Stimulated activated CD4-positive, alpha-beta T cell treated with anti-CD3 and anti-CD28 coated beads, Interleukin-15, amount 100 ng/mL, for 48 hours (primary cell): ENCODE results near the gene SCUBE1.

Source experiments
- DNase-seq, 2 donors: peaks; one replicate each; pipeline ENCODE4 v3.0.0-alpha.2; 2020; ENCODE audit warnings: low read depth in 2 of 2

SCUBE1 gene

DNA sequence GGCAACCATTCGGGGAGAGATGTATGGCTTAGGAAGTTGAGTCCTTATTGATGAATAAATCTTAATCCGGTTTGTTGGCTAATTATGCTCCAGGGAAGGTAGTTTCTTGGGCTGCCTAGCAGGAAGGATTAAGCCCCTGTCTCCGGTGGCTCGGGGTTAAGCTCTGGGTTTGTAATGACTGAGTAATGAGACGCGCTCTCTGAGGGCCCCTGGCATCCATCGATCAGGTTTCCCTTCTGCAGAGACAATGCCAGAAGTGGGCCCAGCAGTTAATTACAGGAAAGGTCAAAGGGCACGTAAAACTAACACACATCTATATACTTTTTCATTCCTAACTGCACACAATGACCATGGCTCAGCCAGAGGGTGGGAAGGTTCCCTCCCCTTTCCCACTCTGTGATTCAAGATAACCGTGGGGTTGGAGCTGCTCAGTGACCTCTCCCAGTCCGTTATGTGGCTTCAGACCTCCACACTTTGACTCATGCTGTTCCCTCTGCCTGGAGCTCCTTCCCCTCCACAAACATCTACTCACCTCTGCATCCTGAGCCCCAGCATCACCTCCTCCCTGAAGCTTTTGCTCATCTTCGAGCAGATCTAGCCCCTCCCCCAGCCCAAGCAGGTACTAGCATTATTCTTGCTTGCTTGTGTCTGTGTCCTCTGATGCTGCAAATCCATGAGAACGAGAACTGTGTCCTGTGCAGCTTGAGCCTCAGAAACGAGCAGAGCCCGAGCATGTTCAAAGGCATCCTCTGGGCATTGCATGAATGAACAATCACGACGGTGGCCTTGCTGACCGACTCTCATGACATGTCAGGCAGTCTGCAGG, 16.6 kb downstream of the SCUBE1 start:
- DNase-seq = no peak

DNA sequence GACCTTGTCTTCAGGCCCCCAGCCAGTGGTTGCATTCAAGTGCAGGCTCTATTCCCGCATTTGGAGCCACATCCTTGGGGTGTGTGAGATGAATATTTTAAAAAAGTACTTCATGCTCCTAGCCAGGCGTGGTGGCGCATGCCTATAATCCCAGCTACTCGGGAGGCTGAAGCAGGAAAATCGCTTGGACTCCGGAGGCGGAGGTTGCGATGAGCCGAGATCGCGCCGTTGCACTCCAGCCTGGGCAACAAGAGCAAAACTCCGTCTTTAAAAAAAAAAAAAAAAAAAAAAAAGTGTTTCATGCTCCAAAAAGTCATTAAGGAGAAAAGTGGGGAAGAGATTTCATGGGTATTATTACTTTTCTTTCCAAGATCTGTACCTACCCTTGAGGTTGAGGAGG, 18.0 kb downstream of the SCUBE1 start:
- DNase-seq = no peak

DNA sequence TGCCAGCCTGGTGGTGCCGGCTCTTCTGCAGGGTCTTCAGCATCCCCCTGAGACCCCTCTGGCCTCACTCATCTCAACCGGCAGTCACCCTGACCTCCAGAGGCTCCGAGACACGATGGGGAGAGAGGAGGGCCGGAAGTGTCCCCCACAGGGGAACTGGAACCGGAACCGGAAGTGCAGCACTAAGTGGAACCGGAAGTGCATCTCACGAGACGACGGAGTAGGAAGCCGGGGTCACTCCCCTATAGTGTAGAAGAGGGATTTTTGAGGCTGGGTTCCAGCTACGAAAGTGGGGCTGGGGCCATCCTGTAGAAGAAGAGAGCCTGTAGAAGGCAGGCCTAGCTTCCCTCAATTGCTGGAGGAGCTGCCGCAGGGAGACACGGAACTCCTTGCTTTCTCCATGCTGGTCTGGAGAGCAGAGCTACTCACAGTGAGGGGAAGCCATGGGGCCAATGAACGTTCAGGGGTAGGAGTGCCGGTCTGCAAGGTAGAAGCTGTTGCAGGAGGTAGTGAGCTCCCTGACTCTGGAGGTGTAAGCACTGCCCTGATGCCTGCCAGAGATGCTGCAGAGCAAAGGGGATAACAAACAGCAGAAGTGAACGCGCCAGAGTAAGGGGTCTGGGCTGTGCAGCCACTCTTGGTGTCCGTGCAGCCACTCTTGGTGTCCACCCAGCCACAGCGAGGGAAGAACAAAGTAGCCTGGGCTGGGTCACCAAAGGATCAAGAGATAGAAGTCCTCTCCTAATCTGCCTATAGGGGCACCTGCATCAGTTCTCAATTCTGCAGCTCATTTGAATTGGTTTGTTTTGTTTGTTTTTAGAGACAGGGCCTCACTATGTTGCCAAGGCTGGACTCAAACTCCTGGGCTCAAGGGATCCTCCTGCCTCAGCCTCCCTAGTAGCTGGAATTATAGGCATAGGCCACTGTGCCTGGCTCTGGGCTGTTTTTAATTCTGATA, 21.9 kb downstream of the SCUBE1 start:
- DNase-seq = no peak

DNA sequence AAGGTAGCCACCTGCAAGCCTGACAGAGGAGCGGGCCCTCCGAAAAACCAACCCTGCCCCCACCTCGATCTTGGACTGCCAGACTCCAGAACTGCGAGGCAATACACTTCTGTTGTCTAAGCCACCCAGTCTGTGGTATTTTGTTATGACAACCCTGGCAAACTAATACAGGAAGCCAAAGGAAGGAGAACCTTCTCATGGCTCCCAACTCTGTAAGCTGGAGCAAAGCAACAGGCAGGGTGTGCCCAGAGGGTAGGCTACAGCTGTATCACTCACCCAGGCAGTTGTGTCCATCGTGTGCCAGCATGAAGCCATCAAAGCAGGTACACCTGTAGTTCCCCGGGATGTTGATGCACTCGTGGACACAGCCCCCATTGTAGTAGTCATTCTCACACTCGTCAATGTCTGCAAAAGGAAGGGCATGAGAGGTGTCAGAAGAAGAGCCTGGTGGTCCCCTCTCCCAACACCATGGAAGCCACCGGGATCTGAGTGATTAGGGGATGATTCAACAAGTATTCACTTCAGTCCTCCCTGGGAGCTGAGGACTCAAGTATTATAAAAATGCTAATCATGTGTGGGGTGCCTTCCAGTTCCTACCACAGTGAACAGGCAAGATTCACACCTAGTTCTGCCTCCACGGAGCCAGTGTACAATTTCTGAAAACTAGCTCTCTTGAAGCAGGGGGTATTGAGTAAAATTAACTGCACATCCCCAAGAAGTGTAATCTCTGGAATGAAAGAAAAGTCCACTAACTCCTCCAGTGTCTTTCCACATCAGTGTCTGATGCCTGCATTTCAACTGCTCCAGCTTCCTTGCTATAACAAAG, 23.3 kb downstream of the SCUBE1 start:
- DNase-seq = no peak

DNA sequence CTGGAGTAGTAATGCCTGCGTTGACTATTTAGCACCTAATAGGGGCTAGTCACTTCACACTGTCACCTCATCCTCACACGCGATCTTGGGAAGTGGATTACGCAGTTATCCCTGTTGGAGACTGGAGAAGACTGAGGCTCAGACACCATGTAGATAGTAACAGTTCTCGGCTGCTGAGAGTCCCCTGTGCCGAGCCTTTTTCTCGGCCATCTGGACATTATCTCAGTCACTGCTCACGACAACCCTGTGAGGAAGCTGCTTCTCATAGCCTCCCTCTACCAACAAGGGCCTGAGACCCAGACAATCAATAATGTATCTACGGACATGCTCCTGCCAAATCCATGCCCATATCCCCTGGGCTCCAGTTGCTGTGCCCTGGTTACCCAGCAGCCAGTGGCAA, 25.9 kb downstream of the SCUBE1 start:
- no peak for DNase-seq

DNA sequence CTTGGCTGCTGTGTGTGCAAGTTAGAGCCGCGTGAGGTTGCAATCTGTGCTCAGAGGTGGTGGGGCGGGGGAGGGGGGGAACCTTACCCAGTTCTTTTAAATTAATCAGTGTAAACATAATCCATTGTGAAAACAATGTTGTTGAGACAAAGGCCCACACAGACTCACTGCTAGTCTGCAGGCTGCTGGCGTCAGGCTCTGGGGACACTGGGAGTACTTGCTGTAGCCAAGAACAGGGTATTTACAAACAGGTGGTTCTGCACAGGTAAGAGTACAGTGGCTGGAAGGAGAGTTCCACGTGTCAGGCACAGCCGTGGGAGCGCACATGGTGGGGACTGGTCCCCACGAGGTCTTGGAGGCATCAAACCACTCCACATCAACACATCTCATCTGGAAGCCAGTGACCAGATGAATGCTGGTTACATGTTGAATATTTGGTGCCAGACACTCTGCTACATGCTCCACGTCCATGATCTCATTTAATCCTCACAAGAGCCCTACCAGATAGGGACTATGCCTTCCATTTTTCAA, 27.4 kb downstream of the SCUBE1 start:
- DNase-seq = no peak

DNA sequence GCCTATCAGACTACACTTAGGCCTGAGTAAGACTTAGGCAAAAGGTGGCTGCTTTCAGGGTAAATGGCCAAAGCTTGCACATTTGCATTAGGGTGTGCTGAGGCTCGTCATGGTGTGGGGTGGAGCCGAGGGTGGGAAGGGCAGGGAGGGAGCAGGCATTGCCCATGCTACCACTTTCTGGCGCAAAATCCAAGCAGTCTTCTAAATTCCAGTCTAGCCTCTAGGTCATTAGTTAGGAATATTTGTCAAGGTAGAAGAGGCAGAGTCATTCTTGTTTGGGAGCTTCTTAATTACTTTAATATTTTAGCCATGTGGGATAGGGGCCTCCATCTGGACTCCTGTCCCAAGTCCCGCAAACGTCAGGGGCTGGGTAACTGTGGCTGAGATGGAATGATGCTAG, 28.6 kb downstream of the SCUBE1 start:
- DNase-seq = no peak

DNA sequence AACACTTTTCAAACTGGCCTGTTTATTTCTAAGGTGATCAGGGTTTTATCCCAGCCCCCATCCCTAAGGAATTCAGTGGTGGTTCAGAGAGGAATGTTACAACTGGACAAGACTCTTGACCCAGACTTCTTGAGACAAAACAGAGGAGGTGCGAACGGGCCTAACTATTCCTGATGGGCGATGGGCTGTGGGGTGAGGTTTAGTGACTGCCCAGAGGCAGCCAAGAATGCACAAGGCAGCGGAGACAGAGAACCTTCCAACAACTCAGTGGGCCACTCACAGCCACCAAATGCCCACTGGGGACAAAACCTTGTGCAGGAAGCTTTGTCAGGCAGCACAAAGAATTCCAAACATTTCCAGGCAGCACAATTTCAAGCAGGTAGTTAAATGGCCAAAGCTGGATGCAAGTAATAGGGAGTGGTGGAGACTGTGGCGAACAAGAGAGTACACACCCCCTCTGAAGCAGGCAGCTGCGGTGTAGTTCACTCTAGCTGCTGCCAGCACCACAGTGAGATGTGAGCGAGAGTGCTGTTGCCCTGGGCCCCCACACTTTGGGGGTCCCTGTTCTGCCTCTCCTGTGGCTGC, 29.2 kb downstream of the SCUBE1 start:
- no peak for DNase-seq

DNA sequence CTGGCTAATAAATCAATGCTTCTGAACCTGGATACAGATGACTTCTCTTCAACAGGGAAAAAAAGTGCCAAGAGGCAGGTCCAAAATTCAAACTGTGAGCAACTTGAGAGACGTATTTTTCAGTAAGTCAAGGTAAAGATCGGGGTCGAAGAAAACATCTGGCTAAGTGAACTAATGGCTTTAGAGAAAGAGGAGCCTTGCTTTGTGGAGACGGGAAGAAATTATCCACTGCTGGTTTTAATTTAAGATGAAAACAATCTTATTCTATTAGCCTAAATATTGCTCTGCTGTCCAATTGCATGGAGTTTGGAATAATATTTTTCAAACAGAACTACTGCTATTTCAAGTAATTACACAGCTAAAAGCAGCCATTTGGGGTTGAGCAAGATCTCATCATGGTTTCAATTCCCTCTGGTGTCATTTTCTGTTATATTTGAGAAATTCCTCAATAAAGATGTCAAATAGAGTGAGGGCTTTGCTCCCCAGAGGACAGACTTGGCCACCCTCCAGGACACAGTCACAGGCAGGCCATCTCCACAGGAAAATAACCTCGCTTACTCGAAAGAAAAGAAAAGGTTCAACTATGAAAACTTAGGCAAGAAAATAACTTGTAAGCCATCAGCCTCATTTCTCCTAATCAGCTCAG, 29.8 kb downstream of the SCUBE1 start:
- DNase-seq = no peak

DNA sequence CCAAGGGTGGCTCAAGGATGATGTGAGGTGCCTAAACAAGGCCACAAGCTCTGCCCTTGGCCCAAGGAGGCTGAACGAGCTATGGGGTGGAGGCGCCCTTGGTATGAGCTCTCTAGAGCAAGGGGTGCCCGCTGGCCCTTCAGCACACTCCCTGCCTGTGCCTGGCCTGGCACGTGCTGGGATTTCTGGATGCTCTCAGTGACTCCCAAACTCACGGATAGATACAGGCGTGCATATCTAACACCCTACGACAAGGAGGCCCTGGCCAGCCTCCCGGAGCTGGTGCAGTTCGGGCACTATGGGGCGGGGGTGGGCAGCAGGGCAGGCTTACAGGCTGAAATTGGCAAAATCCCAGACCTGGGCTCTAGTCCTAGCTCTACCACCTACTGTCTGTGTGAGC, 30.6 kb downstream of the SCUBE1 start:
- no peak for DNase-seq

DNA sequence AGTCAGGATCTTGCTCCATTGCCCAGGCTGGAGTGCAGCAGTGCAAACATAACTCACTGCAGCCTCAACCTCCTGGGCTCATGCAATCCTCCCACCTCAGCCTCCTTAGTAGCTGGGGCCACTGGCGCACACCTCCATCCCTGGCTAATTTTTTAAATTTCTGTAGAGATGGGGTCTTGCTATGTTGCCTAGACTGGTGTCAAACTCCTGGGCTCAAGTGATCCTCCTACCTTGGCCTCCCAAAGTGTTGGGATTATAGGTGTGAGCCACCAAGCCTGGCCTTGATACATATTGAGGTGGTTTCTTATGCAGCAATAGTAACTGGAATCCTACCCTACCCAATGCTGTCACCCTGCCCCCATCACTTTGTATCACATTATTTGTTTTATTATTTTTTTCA, 32.4 kb downstream of the SCUBE1 start:
- no peak for DNase-seq

DNA sequence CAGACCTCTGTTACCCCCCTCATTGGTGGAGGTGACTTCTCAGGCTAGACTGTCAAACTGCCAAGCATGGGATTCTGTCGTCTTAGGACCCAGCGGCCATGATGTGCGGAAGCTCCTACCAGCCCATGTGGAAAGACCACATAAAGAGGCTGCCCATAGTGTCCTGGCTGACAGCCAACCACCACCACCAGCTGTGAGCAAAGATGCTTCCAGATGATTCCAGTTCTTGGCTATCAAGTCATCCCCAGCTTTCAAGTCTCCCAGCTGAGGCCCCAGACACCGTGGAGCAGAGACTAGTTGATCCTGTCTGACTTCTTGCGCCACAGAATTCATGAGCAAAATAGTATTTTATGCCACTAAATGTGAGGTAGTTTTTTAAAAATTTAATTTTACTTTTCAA, 32.9 kb downstream of the SCUBE1 start:
- no peak for DNase-seq

DNA sequence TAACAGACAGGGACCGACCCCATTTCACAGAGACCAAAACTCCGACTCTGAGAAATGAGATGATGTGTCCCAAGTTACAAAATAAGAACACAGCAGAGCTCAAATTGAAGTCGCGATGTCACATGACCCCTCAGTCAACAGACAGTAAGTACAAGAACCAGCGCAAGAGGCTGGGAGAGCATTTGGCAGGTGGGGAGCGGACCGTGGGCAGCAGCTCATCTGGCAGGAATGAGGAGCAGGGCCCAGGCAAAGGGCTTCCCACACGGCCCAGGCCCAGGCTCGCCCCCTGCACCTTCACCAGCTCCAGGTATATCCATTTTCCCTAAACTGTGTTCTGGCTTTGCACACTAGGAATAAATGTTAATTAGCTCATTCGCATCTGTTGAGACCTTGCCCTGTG, 34.3 kb downstream of the SCUBE1 start:
- no peak for DNase-seq

DNA sequence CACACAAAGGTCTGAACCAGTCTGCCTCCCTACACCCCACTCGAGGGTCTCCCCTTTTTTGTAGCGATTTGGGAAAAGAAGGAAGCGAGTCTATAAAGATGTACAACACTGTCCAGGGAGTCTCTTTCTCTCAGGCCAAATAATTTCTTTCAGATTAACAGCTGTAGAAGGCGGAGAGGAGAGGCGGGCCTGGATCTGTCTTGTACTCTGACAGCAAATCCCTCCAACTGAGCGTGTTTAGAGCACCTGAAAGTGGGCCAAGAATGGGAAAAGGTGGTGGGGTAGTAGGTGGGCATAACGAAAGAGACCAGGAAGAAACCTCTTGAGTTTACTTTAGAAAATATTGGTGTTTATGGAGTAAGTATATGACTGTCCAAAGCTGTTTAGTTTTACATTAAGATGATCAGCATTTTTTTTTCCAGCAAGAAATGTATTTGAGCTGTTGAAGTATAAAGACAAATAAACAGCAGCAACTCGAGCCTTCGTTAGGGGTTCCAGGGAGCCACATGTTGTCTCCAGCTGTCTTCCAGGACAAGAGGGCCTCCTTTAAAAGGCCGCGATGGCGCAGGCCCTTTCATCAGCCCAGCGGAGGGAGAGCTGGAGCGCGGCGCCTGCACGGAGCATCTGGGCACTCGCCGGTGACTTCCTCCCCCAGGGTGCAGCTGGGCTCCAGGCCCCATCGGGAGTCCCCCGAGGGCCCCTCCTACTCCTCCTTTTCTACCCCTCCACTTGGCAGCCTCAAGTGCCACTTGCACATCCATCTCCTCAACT, 34.9 kb downstream of the SCUBE1 start:
- DNase-seq = no peak

DNA sequence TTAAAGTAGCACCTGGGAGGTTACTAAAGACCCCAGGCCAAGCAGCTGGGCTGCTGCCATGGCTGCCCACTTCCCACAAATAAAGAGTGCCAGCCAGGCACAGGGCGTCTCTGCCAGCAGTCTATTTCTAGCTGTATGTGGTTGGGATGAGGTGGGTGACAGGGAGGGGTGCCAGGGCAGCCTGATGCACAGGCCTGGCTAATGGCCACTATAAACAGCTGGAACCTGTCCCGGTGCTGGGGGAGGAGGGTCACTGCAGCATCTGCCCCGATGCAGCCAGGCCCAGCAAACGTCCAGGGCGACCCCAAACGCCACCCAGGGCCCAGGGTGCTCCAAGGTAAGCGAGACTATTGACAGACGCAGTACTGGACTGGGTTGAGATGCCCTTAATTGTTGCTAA, 37.4 kb downstream of the SCUBE1 start:
- DNase-seq = no peak

DNA sequence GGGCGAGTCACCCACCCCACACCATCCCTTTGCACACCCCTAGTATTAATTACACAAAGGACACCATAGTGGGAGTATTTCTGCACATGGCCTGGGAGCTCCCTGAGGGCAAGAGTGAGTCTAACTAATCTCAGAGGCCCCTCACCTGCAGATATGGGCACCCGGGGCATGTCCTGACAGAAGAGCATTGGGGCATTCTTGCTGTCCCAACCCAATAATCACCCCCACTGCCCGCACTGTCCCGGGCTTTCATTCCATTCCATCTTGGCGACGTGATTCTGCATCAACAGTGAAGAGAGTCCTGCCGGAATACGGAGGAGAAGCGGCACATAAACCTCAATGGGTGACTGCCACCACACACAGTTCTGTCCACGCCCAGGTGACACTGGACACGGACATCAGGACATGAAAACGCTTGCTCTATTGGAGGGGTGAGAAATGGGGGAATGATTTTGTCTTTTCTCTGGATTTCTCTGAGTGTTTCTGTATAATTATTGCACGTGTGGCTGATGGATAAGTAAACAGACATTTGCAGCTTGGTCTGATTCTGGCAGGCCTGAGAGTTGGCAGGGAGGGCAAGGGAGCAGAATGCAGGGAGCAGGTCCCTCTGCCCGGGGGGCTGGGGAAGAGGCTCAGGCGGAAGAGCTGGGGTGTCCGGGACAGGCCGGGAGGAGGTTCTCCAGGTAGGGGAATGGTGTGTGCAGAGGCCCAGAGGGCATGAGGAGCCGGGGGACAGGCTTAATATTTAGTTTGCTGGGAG, 38.2 kb downstream of the SCUBE1 start:
- DNase-seq = no peak

DNA sequence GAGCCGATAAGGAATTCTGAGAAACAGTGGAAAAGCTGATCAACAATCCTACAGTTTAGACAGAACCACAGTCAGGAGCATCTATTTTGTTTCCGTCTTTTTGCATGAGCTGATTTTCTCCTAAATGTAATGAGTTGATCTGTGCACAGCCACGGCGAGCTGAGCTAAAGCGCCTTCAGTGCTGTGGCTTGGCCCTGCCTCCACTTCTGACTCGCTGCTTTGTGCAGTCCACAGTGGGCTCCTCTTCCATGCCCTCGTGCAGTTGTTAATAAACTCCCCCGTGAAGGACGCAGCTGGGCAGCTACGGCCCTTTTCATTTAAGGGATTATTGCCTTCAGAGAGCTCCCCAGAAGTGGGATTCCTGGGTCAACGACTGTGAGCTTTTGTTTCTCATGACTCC, 39.4 kb downstream of the SCUBE1 start:
- DNase-seq = no peak

DNA sequence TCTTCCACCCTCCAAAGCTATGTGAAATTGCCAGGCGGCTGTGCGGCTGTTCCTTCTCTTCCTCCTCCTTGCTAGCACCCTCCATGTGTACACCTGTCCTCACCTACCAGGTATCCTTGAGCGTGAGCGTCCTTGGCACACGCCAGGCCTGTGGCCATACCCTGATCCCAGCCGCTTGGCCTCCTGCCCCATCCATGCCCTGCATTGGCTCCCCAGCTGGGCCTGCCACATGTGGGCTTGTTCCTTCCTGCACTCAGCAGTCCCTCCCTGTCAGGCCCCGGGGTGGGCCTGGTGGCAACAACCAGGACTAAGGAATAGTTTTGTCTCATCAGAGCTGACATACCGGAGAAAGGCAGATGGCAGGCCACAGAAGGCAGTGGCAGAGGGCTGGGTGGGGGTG, 40.0 kb downstream of the SCUBE1 start:
- DNase-seq = no peak

DNA sequence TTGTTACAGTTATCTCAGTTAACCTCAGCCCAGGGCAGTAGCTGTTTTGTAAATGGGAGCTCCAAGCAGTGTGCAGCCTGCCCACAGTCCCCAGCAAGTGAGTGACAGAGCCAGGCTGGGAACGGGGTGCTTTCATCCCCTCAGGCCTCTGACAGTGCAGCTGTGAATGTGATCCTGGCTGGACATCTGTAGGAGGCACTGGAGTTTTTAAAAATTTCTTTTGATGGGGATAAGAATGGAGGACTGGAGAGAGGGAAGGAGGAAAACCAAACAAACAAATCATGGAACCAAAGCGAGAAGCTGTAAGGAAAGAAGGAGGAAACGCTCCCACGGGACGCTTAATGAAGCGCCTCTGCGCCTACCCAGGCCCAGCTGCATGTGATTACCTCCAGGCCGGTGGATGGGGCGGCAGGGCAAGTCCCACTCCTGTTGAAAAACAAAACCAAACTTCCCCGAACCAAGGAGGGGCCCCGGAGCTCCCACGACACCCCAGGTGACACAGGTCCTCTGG, 40.6 kb downstream of the SCUBE1 start:
- no peak for DNase-seq
